Upper lobe of left lung (tissue), 4 donors: ENCODE results near the gene NOTCH1.

ENCODE experiments used
- POLR2A ChIP-seq, 4 donors: fragments of 450-650 bp; IDR thresholded peaks; one replicate each; pipeline ENCODE4 v1.5.1; 2016 to 2017; ENCODE audit warnings: antibody characterized with exemption in 4 of 4, mild to moderate bottlenecking in 2 of 4
- TF ChIP-seq, protein P1 (sequence below), 6 experiments: fragments of 450-650 bp in 4 of 6; fragments of 200-600 bp in 2 of 6; sonication (generic) in 2 of 6; IDR thresholded peaks; one replicate each; pipeline ENCODE4 v1.5.1; 2016 to 2019; ENCODE audit warnings: antibody characterized with exemption in 6 of 6

DNA sequence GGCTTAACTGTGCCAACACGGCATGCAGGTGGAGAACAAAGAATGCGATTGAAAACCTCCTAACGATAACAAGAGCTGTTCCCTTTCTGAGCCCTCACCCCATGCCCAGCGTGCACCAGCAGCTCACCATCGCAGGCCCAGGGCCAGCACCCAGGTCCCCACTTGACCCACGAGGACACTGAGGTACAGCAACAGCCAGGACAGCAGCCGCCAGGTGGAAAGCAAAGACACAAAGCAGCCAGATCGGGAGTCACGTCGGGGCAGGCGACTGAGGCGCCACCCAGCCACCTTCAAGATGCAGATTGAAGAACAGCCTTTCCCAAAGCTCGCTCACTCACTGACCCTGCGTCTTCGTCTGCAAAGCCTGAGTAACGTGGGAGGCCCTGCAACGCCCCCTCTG, 56.1 kb downstream of the NOTCH1 start:
- TF ChIP-seq, protein P1, sequence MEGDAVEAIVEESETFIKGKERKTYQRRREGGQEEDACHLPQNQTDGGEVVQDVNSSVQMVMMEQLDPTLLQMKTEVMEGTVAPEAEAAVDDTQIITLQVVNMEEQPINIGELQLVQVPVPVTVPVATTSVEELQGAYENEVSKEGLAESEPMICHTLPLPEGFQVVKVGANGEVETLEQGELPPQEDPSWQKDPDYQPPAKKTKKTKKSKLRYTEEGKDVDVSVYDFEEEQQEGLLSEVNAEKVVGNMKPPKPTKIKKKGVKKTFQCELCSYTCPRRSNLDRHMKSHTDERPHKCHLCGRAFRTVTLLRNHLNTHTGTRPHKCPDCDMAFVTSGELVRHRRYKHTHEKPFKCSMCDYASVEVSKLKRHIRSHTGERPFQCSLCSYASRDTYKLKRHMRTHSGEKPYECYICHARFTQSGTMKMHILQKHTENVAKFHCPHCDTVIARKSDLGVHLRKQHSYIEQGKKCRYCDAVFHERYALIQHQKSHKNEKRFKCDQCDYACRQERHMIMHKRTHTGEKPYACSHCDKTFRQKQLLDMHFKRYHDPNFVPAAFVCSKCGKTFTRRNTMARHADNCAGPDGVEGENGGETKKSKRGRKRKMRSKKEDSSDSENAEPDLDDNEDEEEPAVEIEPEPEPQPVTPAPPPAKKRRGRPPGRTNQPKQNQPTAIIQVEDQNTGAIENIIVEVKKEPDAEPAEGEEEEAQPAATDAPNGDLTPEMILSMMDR (IDR thresholded peaks at IDR 0.05), result no peak
- TF ChIP-seq POLR2A (IDR thresholded peaks at IDR 0.05), result no peak
